ENCODE measurements around the gene PLD6.

DNA sequence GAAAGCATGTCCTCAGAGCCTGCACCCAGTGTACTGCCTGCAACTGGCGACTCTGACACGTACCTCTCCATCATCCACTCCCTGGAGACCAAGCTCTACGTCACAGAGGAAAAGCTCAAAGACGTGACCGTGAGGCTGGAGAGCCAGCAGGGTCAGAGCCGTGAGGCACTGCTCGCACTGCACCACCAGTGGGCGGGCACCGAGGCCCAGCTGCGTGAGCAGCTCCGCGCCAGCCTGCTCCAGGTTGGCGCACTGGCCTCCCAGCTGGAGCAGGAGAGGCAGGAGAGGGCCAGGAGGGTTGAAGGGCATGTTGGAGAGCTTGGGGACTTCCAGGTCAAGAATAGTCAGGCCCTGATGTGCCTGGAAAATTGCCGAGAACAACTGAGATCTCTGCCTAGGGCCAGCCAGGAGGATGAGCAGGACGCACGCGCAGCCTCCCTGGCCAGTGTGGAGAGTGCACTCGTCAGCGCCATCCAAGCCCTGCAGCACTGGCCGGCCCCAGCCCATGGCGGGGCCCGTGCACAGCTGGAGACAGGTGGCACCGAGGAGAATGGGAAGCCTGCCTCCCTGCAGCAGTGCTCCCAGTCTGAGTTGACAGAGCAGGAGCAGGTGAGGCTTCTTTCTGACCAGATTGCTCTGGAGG is 40.3 kb downstream of the PLD6 start:
- TF ChIP-seq, protein P1, sequence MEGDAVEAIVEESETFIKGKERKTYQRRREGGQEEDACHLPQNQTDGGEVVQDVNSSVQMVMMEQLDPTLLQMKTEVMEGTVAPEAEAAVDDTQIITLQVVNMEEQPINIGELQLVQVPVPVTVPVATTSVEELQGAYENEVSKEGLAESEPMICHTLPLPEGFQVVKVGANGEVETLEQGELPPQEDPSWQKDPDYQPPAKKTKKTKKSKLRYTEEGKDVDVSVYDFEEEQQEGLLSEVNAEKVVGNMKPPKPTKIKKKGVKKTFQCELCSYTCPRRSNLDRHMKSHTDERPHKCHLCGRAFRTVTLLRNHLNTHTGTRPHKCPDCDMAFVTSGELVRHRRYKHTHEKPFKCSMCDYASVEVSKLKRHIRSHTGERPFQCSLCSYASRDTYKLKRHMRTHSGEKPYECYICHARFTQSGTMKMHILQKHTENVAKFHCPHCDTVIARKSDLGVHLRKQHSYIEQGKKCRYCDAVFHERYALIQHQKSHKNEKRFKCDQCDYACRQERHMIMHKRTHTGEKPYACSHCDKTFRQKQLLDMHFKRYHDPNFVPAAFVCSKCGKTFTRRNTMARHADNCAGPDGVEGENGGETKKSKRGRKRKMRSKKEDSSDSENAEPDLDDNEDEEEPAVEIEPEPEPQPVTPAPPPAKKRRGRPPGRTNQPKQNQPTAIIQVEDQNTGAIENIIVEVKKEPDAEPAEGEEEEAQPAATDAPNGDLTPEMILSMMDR (IDR thresholded peaks at IDR 0.05; ENCODE audit: low read depth, low read length) = no peak
- TF ChIP-seq POLR2A (IDR thresholded peaks at IDR 0.05; ENCODE audit: extremely low read depth, insufficient read length) (no peak), MYC (IDR thresholded peaks at IDR 0.05; ENCODE audit: low read depth, low read length) (no peak)
- TF ChIP-seq, protein P2, sequence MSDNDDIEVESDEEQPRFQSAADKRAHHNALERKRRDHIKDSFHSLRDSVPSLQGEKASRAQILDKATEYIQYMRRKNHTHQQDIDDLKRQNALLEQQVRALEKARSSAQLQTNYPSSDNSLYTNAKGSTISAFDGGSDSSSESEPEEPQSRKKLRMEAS (IDR thresholded peaks at IDR 0.05; ENCODE audit: low read depth, low read length) = no peak
